Pericardium fibroblast (primary cell): ENCODE results near the gene GGT5. TPM values are rescaled to one million over a fixed set of nuclear protein-coding genes. Genes with fewer than 3 reads are reported as not detected.

ENCODE experiments used
- total RNA-seq: library from RNA; depleted of rRNA; stranded (reverse); fragments of >200 nt; gene quantifications from 2 replicates; pipeline ENCODE4 v1.2.3, GENCODE V29; 2015

The GGT5 gene, protein sequence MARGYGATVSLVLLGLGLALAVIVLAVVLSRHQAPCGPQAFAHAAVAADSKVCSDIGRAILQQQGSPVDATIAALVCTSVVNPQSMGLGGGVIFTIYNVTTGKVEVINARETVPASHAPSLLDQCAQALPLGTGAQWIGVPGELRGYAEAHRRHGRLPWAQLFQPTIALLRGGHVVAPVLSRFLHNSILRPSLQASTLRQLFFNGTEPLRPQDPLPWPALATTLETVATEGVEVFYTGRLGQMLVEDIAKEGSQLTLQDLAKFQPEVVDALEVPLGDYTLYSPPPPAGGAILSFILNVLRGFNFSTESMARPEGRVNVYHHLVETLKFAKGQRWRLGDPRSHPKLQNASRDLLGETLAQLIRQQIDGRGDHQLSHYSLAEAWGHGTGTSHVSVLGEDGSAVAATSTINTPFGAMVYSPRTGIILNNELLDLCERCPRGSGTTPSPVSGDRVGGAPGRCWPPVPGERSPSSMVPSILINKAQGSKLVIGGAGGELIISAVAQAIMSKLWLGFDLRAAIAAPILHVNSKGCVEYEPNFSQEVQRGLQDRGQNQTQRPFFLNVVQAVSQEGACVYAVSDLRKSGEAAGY
- 35.2 and 114 TPM in 2 replicates for total RNA-seq

DNA sequence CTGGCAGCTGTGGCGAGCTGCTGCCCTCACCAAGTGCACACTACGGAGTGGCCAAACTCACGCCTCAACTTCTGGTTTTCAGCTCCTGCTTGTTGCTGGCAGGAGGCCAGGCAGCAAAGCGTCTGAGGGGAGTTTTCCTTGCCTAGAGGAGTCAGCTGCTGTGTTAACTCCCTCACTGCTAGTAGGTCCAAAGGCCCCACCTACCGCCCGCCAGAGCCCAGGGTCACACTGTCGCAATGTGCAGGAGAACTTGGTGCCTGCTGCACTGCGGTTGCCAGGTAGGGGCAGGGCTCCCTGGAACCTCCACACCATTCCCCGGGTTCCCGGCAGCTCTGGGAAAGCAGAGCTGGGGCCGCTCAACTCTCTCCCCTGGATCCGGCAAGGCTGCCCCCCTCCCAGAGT lies at the start of gene GGT5:
Gene GGT5, minus strand, starts transcription at position 53 of the 402 bp plus-strand sequence. CDS start 357 bp downstream, outside the sequence.

DNA sequence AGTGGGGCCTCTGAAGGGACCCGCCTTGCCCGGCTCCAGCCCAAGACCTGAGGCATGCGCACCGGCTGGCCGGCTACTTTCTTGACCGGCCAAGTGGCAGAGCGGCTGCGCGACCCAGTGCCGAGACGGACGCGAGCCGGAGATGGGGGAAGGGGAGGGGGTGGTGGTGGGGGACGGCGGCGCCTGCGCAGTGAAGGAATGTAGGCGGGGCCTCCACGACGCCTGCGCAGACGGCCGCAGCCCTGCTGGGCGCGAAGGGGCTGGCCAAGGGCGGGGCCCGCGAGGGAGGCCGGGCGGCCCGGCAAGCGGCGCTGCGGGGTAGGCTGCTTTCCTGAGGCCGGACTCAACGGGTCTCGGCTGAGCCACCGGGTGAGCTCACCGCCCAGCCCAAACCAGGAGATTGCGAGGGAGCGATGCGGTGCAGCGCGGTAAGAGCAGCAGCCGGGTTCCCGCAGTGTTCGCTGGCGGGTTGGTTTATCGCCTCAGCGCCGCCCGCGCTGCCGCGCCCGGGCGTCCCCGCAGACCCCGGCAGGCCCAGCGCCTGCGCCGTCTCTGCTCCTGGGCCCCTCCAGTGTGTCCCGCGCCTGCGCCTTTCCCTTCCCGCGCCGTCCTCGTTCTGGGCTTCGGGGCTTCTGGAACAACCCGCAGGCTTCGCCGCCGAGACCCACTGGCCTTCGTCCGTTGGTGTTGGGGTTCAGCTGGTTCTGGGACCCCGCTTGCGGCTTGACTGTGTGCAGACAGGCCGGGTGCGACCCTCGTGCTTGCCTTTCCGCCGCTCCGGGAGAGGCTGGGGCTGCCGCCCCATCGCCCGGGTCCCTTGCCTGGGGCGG lies 25.9 kb upstream of the GGT5 start, which contains the start of gene SPECC1L:
Gene SPECC1L, plus strand, starts transcription at position 276 of the 830 bp plus-strand sequence. CDS start 31,401 bp downstream, outside the sequence.

GRCh38 chr22:24181088-24181995 lies 63.5 kb downstream of the GGT5 start, which contains the start of gene SUSD2:
Gene SUSD2, plus strand, starts transcription at chr22:24181487. Its CDS starts 33 bp downstream, at chr22:24181520.

Other genes starting within 250 kb of the GGT5 start
- not detected in 2 replicates for gene GSTT4, start 239.6 kb downstream of the GGT5 start, total RNA-seq
- 17.8 and 21.2 TPM in 2 replicates for gene CABIN1, start 233.8 kb downstream of the GGT5 start, total RNA-seq
- gene SUSD2, start 63.6 kb downstream of the GGT5 start, total RNA-seq: 19.1 and 30.9 TPM in 2 replicates
- gene SPECC1L, start 25.7 kb upstream of the GGT5 start, total RNA-seq: 23.5 and 23.9 TPM in 2 replicates
- 2.9 and 5.4 TPM in 2 replicates for gene ADORA2A, start 182.5 kb upstream of the GGT5 start, total RNA-seq